PC-9 (cell line): ENCODE results near the gene TICAM2. TPM values are rescaled to one million over a fixed set of nuclear protein-coding genes. Genes with fewer than 3 reads are reported as not detected.

Experiments used
- BruUV-seq: library from RNA; stranded (reverse); fragments of 400-500 nt; replicated peaks from 2 replicates; lab custom pipeline; 2021; lab: Mats Ljungman, UMichigan
- CTCF ChIA-PET: fragments of 300-600 bp; sonication (Branson Sonifier 250); formaldehyde crosslinking; loops from one replicate; lab custom pipeline; 2022; ENCODE audit warnings: antibody characterized with exemption; lab: Charles Lee
- POLR2A ChIA-PET: fragments of 300-600 bp; sonication (Branson Sonifier 250); formaldehyde crosslinking; loops from one replicate; lab custom pipeline; 2022; ENCODE audit warnings: antibody characterized with exemption; ENCODE audit not compliant: unreplicated experiment; lab: Charles Lee
- DNase-seq, 2 experiments: peaks; one replicate each; pipeline versions ENCODE4 v3.0.0 to v3.0.0-alpha.2; 2015 to 2022; ENCODE audit warnings: mixed read lengths in 1 of 2
- H2AFZ ChIP-seq: fragments of 200-600 bp; sonication (generic); 2 replicates; pipeline ENCODE4 v1.8.1; 2017; ENCODE audit warnings: antibody characterized with exemption
- H3F3A ChIP-seq: fragments of 200-600 bp; sonication (generic); 2 replicates; pipeline ENCODE4 v1.8.1; 2017; ENCODE audit warnings: antibody characterized with exemption, mild to moderate bottlenecking, low read depth; ENCODE audit not compliant: insufficient read depth
- H3K27ac ChIP-seq: fragments of 200-600 bp; sonication (generic); 2 replicates; pipeline ENCODE4 v1.6.1; 2016; ENCODE audit warnings: mixed run types
- H3K27me3 ChIP-seq: fragments of 200-600 bp; sonication (generic); 2 replicates; pipeline ENCODE4 v1.6.1; 2016; ENCODE audit warnings: low read depth, mixed run types; ENCODE audit not compliant: insufficient read depth
- H3K36me3 ChIP-seq: fragments of 200-600 bp; sonication (generic); 2 replicates; pipeline ENCODE4 v1.6.1; 2016; ENCODE audit warnings: low read depth, mixed run types
- H3K4me1 ChIP-seq: fragments of 200-600 bp; sonication (generic); replicated peaks from 2 replicates; pipeline ENCODE4 v1.6.1; 2016; ENCODE audit warnings: mixed run types; ENCODE audit not compliant: insufficient read depth
- H3K4me2 ChIP-seq: fragments of 200-600 bp; sonication (generic); 2 replicates; pipeline ENCODE4 v1.6.1; 2017; ENCODE audit warnings: mixed run types
- H3K4me3 ChIP-seq: fragments of 200-600 bp; sonication (generic); 2 replicates; pipeline ENCODE4 v1.6.1; 2016; ENCODE audit warnings: mixed run types
- H3K79me2 ChIP-seq: fragments of 200-600 bp; sonication (generic); 2 replicates; pipeline ENCODE4 v1.6.1; 2017; ENCODE audit warnings: low read depth, mixed run types
- H3K9me2 ChIP-seq: fragments of 200-600 bp; sonication (generic); 2 replicates; pipeline ENCODE4 v1.8.1; 2017; ENCODE audit warnings: mild to moderate bottlenecking; ENCODE audit not compliant: insufficient read depth
- H3K9me3 ChIP-seq: fragments of 200-600 bp; sonication (generic); 2 replicates; pipeline ENCODE4 v1.8.1; 2016; ENCODE audit warnings: low read depth; ENCODE audit not compliant: insufficient read depth
- H4K20me1 ChIP-seq: fragments of 200-600 bp; sonication (generic); 2 replicates; pipeline ENCODE4 v1.8.1; 2017; ENCODE audit not compliant: insufficient read depth
- EZH2 ChIP-seq: fragments of 200-600 bp; sonication (generic); IDR thresholded peaks from 2 replicates; pipeline ENCODE4 v1.8.0; 2017; ENCODE audit warnings: antibody characterized with exemption, low read depth
- intact Hi-C: fragments of 100-400 bp; cut with micrococcal nuclease; formaldehyde crosslinking; loops from one replicate; pipeline ENCODE4 v1.10.0; 2022; ENCODE audit not compliant: unreplicated experiment
- total RNA-seq: library from RNA; stranded (reverse); gene quantifications from 2 replicates; pipeline ENCODE4 v1.2.3, GENCODE V29; 2021
- TF ChIP-seq, protein P1 (sequence below): fragments of 200-600 bp; sonication (generic); conservative IDR thresholded peaks from 2 replicates; pipeline ENCODE4 v1.6.1; 2017; ENCODE audit warnings: mixed run types, antibody characterized with exemption, mild to moderate bottlenecking, moderate library complexity

The TICAM2 gene
- total RNA-seq, 1 experiment from 2014 or later: 1.8 TPM

DNA sequence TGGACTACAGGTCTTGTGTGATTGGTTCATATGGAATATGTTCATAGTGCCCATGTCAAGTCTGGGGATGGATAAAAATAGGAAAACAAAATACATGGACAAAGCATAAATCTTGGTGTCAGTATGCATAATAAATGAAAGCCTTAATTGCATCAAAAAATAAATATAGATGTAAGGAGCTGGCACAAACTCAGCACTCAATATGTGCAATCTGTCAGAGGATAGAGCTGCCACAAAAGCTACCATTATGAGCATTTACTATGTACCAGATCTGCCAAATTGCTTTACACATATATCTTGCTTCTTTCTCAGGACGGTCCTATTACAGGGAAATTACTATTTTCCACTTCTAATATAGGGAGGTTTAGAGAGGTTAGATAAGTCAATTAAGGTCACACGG is 41.8 kb upstream of the TICAM2 start:
- POLR2A ChIA-PET: no interaction called here
- CTCF ChIA-PET: no interaction called here

DNA sequence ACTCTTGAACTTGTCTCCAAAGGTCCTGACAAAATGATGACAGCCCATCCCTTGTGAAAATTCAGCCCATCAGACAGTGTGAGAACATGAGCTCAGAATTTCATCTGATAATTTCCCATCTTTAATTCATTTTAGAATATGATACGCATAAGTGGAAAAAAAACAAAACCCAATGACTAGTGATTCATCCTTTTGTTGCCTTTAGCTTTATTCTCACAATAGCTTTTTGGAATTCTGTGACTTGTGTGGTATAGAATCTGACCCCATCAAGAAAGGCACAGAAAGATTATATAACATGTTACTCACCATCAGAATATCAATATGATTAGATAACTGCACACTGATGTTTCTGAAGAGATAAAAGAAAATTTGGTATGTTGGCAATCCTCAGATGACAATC is 39.7 kb upstream of the TICAM2 start:
- ChIA-PET POLR2A (interaction anchor here (0.7 kb wide), 1 partner anchor 158 kb away, joined by 6 read pairs; no protein-coding TSS in a partner anchor), CTCF (no interaction called here)
- Histone ChIP-seq H3K4me3 (no peak overlapping the region), H3F3A (no peaks in the 10 kb centered on the region), H3K4me1 (no peaks in the 10 kb centered on the region), H3K9me2 (no peaks in the 10 kb centered on the region), H3K79me2 (no peaks in the 10 kb centered on the region), H3K36me3 (no peaks in the 10 kb centered on the region), H3K9me3 (no peaks in the 10 kb centered on the region), H4K20me1 (no peaks in the 10 kb centered on the region), H3K27ac (no peak overlapping the region), H3K4me2 (no peak overlapping the region), H2AFZ (no peak overlapping the region), H3K27me3 (peaks cover 7% of the 10 kb centered on the region; the same call in 1 of the 2 replicates)
- no peak for DNase-seq
- TF ChIP-seq, protein P1, sequence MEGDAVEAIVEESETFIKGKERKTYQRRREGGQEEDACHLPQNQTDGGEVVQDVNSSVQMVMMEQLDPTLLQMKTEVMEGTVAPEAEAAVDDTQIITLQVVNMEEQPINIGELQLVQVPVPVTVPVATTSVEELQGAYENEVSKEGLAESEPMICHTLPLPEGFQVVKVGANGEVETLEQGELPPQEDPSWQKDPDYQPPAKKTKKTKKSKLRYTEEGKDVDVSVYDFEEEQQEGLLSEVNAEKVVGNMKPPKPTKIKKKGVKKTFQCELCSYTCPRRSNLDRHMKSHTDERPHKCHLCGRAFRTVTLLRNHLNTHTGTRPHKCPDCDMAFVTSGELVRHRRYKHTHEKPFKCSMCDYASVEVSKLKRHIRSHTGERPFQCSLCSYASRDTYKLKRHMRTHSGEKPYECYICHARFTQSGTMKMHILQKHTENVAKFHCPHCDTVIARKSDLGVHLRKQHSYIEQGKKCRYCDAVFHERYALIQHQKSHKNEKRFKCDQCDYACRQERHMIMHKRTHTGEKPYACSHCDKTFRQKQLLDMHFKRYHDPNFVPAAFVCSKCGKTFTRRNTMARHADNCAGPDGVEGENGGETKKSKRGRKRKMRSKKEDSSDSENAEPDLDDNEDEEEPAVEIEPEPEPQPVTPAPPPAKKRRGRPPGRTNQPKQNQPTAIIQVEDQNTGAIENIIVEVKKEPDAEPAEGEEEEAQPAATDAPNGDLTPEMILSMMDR: no peak
- TF ChIP-seq EZH2: no peak
- intact Hi-C loops: no loop called here
- no TSS peak for BruUV-seq

More for the DNA sequence above, 41.8 kb upstream of the TICAM2 start:
- no peak for DNase-seq
- no TSS peak for BruUV-seq
- no peak overlapping the region for H3K4me3 ChIP-seq
- H3K9me2 ChIP-seq: no peaks in the 10 kb centered on the region
- H3K9me3 ChIP-seq: no peaks in the 10 kb centered on the region
- H2AFZ ChIP-seq: no peak overlapping the region
- H3F3A ChIP-seq: no peaks in the 10 kb centered on the region
- H4K20me1 ChIP-seq: no peaks in the 10 kb centered on the region
- no peak overlapping the region for H3K27ac ChIP-seq
- H3K36me3 ChIP-seq: no peaks in the 10 kb centered on the region
- peaks cover 7% of the 10 kb centered on the region; the same call in 1 of the 2 replicates for H3K27me3 ChIP-seq
- no peaks in the 10 kb centered on the region for H3K79me2 ChIP-seq
- intact Hi-C loops: no loop called here
- H3K4me2 ChIP-seq: no peak overlapping the region
- H3K4me1 ChIP-seq: no peaks in the 10 kb centered on the region
- TF ChIP-seq EZH2: no peak
- TF ChIP-seq, protein P1: no peak

DNA sequence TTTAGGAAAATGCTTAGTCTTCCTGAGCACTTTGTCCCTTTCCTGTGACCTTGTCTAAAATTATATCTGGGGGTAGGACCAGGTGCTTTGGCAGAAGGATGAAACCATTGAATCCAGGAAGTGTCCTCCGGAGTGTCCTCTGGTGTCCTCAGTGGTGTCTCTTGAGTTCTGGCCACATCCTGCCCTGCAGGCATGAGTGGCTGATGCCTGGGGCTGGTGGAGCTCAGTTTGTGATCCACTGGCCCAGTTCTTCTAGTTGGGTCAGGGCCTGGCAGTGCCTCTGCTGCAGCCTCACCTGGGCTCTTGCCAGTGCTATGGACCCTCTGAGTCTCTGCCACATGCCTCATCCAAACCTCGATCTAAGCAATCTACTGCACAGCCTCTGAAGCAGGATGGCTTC is 38.0 kb upstream of the TICAM2 start:
- Histone ChIP-seq H3K36me3 (no peaks in the 10 kb centered on the region), H2AFZ (no peak overlapping the region), H3F3A (no peaks in the 10 kb centered on the region), H3K4me1 (no peaks in the 10 kb centered on the region), H3K27ac (no peak overlapping the region), H4K20me1 (no peaks in the 10 kb centered on the region), H3K79me2 (no peaks in the 10 kb centered on the region), H3K4me2 (no peak overlapping the region), H3K27me3 (peaks cover 6% of the 10 kb centered on the region; the same call in 1 of the 2 replicates), H3K4me3 (no peak overlapping the region), H3K9me3 (no peaks in the 10 kb centered on the region), H3K9me2 (no peaks in the 10 kb centered on the region)
- no TSS peak for BruUV-seq
- no peak for DNase-seq
- intact Hi-C loops: no loop called here
- TF ChIP-seq EZH2: no peak
- TF ChIP-seq, protein P1: no peak
- ChIA-PET POLR2A (no interaction called here), CTCF (no interaction called here)
